Upper lobe of left lung (tissue), 6 donors: ENCODE results near the gene SCO1. TPM values are rescaled to one million over a fixed set of nuclear protein-coding genes. Genes with fewer than 3 reads are reported as not detected.

Source experiments
- ATAC-seq, 2 donors: fragments of 200-7000 bp; cut with Tn5 transposase; one replicate each; pipeline ENCODE4 v1.9.1; 2022; ENCODE audit warnings: mild to moderate bottlenecking in 2 of 2, moderate library complexity in 2 of 2; ENCODE audit not compliant: low FRiP score in 2 of 2
- DNase-seq, 2 donors: peaks; one replicate each; pipeline ENCODE4 v3.0.0-alpha.2; 2019 to 2020
- H3K27ac ChIP-seq, 4 donors: fragments of 200-600 bp; sonication (generic); one replicate each; pipeline ENCODE4 v1.5.1; 2016 to 2019
- H3K27me3 ChIP-seq, 4 donors: fragments of 200-600 bp; sonication (generic); one replicate each; pipeline ENCODE4 v1.5.1; 2017 to 2019
- H3K36me3 ChIP-seq, 4 donors: fragments of 200-600 bp; sonication (generic); one replicate each; pipeline ENCODE4 v1.5.1; 2016 to 2019
- H3K4me1 ChIP-seq, 4 donors: fragments of 200-600 bp; sonication (generic); one replicate each; pipeline ENCODE4 v1.5.1; 2018 to 2019
- H3K4me3 ChIP-seq, 4 donors: fragments of 200-600 bp; sonication (generic); one replicate each; pipeline ENCODE4 v1.5.1; 2017 to 2019; ENCODE audit warnings: mild to moderate bottlenecking in 2 of 4, moderate library complexity in 1 of 4
- H3K9me3 ChIP-seq, 4 donors: fragments of 200-600 bp; sonication (generic); one replicate each; pipeline ENCODE4 v1.5.1; 2018 to 2019
- EP300 ChIP-seq, 4 donors: sonication (generic); formaldehyde crosslinking; IDR thresholded peaks; one replicate each; pipeline ENCODE4 v1.5.1; 2017; ENCODE audit warnings: antibody characterized with exemption in 4 of 4, control low read depth in 2 of 4
- POLR2A ChIP-seq, 4 donors: fragments of 450-650 bp; IDR thresholded peaks; one replicate each; pipeline ENCODE4 v1.5.1; 2016 to 2017; ENCODE audit warnings: antibody characterized with exemption in 4 of 4, mild to moderate bottlenecking in 2 of 4
- POLR2AphosphoS5 ChIP-seq, 2 donors: sonication (generic); formaldehyde crosslinking; IDR thresholded peaks; one replicate each; pipeline ENCODE4 v1.5.1; 2017; ENCODE audit warnings: antibody characterized with exemption in 2 of 2
- WGBS, 2 donors: methylation state at CpG; one replicate each; pipeline ENCODE4 v1.1.5; 2017 to 2018; 5-methylcytosine and 5-hydroxymethylcytosine counted together
- total RNA-seq, 6 donors: library from RNA; depleted of rRNA in 4 of 6; stranded (reverse); fragments of >200 nt in 4 of 6; gene quantifications; one replicate each; pipeline versions ENCODE4 v1.1.0 to v1.2.1, GENCODE V29; 2016 to 2021
- TF ChIP-seq, protein P1 (sequence below), 6 experiments: fragments of 450-650 bp in 4 of 6; fragments of 200-600 bp in 2 of 6; sonication (generic) in 2 of 6; IDR thresholded peaks; one replicate each; pipeline ENCODE4 v1.5.1; 2016 to 2019; ENCODE audit warnings: antibody characterized with exemption in 6 of 6
- donor health status: DM: no; HTN: no; CAD: no; lungs with moderate emphysema.
- donor health status: DM: no; HTN: yes; CAD: no; lungs with severe emphysema.

The SCO1 gene
- 10 to 100 TPM in 5 of 6 donors, 1 to 10 TPM in 1; 5.5 to 23.8 (median 17.4) TPM for total RNA-seq

DNA sequence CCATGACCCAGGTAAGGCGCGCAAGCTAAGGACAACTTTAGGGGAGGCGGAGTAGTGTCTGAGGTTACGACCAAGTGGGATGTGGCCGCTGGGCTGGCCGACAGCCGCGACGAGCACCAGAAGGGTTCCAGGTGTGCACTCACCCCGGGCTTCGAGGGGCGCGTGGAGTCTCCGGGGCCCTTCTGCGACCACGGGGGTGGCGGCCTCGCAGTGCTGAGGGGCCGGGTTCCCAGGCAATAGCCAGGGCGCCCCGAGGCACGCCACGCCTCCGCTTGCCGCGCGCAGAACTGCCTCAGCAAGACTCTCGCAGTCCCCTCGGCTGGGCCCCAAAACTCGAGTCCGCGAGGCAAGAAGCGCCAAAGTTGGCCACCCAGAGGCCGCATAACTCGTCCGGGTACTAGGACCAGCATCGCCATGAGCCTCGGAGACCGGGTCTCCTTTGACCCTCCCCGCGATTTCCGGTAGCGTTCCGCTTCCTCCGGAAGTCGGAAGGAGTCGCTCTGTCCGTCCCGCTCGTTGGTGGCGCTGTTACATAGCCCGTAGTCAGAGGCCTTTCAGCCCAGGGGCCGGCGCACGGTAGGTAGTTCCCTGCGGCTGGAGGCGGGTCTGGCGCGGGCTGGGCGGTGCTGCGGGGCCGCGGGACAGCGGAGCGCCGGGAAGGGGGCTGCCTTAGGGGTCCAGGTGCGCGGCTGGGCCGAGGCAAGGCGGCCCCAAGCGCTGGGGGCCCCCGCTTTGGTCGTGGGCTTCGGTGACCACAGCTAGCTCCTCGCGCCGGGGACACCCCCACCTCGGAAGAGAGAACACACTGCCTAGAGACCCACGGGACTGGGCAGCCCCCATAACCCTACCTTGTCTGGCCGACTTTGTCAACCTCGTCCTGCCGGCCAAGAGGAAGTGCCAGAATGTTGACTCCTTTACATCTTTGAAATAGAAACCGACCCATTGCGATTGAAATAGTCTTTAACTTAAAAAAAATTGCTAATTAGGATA is at the start of gene SCO1, which contains the start of gene ADPRM:
Gene SCO1 (minus strand): TSS at position 442 of the 990 bp plus-strand sequence. CDS start 26 bp downstream, at position 416.
Gene ADPRM (plus strand): TSS at position 503 of the 990 bp plus-strand sequence. CDS start 7,333 bp downstream, outside the sequence.
- ATAC-seq: peak; percentile 99
- peaks cover 16 to 32% (median 17%) of the 10 kb centered on the region in 4 donors for H3K4me1 ChIP-seq

DNA sequence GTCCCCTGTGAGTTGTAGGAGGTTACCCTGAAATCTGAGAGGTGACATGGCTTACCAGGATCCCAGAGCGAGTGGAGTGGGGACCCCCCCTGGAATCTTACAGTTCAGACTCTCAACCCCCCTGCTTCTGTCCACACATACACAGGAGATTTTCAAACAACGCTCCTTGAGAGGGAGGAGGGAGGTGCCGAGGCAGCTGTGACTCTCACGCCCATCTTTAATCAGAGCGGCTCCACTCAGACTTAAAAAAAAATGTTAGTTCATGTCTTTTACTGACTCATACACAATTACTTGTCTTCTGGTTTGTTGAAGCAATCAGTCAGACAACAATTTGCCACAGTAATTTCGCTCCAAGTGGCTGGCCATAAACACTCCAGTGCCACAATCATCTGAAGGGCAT is 47.9 kb upstream of the SCO1 start:
- H3K27ac ChIP-seq: no peak overlapping the region
- no peaks in the 10 kb centered on the region for H3K4me1 ChIP-seq
- WGBS, 2 donors: 51 to 75% methylated on average over 6 of the region's 6 CpGs
- no peak overlapping the region for H3K4me3 ChIP-seq
- H3K9me3 ChIP-seq: no peaks in the 10 kb centered on the region
- no peaks in the 10 kb centered on the region for H3K27me3 ChIP-seq
- ATAC-seq: peak in 1 of 2 donors; percentile 74
- no peak for DNase-seq
- H3K36me3 ChIP-seq: no peaks in the 10 kb centered on the region
- TF ChIP-seq, protein P1, sequence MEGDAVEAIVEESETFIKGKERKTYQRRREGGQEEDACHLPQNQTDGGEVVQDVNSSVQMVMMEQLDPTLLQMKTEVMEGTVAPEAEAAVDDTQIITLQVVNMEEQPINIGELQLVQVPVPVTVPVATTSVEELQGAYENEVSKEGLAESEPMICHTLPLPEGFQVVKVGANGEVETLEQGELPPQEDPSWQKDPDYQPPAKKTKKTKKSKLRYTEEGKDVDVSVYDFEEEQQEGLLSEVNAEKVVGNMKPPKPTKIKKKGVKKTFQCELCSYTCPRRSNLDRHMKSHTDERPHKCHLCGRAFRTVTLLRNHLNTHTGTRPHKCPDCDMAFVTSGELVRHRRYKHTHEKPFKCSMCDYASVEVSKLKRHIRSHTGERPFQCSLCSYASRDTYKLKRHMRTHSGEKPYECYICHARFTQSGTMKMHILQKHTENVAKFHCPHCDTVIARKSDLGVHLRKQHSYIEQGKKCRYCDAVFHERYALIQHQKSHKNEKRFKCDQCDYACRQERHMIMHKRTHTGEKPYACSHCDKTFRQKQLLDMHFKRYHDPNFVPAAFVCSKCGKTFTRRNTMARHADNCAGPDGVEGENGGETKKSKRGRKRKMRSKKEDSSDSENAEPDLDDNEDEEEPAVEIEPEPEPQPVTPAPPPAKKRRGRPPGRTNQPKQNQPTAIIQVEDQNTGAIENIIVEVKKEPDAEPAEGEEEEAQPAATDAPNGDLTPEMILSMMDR (IDR thresholded peaks at IDR 0.05): no peak
- TF ChIP-seq EP300 (IDR thresholded peaks at IDR 0.05) (no peak), POLR2A (IDR thresholded peaks at IDR 0.05) (no peak), POLR2AphosphoS5 (IDR thresholded peaks at IDR 0.05) (no peak)

More for the DNA sequence above, at the start of gene SCO1, which contains the start of gene ADPRM:
- TF ChIP-seq, protein P1 (IDR thresholded peaks at IDR 0.05): peak in 4 of 6 experiments; percentile 25 to 57 (median 46)
- peak in 1 of 4 donors; percentile 31 for TF ChIP-seq EP300 (IDR thresholded peaks at IDR 0.05)
- peak; percentile 94 to 96 for TF ChIP-seq POLR2AphosphoS5 (IDR thresholded peaks at IDR 0.05)
- TF ChIP-seq POLR2A (IDR thresholded peaks at IDR 0.05): peak in 3 of 4 donors; percentile 83 to 97 (median 92)
- Histone ChIP-seq H3K27ac (peak within 1 kb of the TSS; percentile 91 to 95 (median 94)), H3K9me3 (no peaks in the 10 kb centered on the region), H3K4me3 (peak within 1 kb of the TSS; percentile 84 to 97 (median 91)), H3K36me3 (peaks cover 0 to 27% (median 13%) of the 10 kb centered on the region in 4 donors), H3K27me3 (no peaks in the 10 kb centered on the region)
- 0% methylated on average over 8 to 35 of the region's 84 CpGs for WGBS, 2 donors
- DNase-seq: peak; percentile 95 to 97

DNA sequence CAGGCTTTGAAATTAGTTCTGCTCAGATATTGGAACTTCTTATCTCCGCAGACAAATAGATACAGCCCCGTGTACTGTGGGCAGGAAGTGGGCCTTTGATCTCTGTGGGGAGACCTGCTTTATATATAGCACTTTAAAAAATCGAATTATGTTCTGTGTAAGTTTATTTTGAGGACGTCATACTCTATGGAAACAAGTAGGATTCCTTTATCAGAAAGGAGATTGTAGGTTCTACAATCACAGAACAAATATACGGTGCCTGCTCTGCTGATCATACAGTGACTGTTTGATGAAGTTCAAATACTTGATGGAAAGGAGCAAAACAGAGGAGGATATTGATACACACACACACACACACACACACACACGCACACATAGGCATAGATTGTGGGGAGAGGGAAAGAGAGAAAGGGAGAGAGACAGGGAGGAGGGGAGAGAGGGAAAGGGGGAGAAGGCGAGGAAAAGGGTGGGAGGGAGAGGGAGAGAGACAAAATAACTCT is 47.2 kb upstream of the SCO1 start:
- DNase-seq: no peak
- no peak for ATAC-seq
- TF ChIP-seq POLR2AphosphoS5 (IDR thresholded peaks at IDR 0.05): no peak
- TF ChIP-seq, protein P1 (IDR thresholded peaks at IDR 0.05): no peak
- TF ChIP-seq EP300 (IDR thresholded peaks at IDR 0.05): no peak
- TF ChIP-seq POLR2A (IDR thresholded peaks at IDR 0.05): no peak
- no peaks in the 10 kb centered on the region for H3K36me3 ChIP-seq
- H3K4me3 ChIP-seq: no peak overlapping the region
- no peaks in the 10 kb centered on the region for H3K9me3 ChIP-seq
- no peak overlapping the region for H3K27ac ChIP-seq
- WGBS, 2 donors: 45 to 48% methylated on average over 7 of the region's 7 CpGs
- no peaks in the 10 kb centered on the region for H3K27me3 ChIP-seq
- H3K4me1 ChIP-seq: no peaks in the 10 kb centered on the region

DNA sequence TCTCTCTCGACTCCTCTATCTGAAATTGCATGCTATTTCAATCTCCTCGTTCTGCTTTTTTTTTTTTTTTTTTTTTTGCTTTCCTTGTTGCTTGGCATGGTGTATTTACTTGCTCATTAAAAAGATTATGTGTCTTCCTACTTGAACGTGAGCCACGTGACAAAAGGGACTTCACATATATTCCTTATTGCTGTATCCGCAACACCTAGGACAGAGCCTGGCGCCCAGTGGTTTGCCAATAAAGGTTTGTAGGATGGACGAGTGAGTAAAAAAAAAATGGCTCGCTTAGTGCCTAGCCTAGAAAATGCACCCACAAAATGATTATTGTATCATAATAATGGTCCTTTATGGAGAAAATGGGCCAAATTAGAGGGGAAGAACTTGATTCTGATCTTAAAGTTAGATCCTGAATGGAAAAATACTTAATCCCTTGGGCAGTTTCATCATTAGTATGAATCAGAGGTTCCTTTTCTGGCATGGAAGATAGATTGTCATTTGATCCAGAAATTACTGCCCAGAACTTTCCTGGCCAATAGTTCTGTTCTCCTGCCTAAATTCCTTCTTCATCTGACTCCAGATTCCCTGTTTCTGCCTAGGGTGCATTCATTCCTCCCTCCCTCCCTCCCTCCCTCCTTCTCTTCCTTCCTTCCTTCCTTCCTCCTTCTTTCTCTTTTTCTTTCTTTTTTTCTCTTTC is 46.1 kb upstream of the SCO1 start:
- Histone ChIP-seq H3K4me1 (no peaks in the 10 kb centered on the region), H3K27me3 (no peaks in the 10 kb centered on the region), H3K4me3 (no peak overlapping the region), H3K9me3 (no peaks in the 10 kb centered on the region), H3K36me3 (no peaks in the 10 kb centered on the region), H3K27ac (no peak overlapping the region)
- DNase-seq (no peak), ATAC-seq (peak in 1 of 2 donors; percentile 72)
- WGBS, 2 donors: 77 to 85% methylated on average over 8 of the region's 8 CpGs
- TF ChIP-seq POLR2A (IDR thresholded peaks at IDR 0.05) (no peak), POLR2AphosphoS5 (IDR thresholded peaks at IDR 0.05) (no peak), EP300 (IDR thresholded peaks at IDR 0.05) (no peak)
- TF ChIP-seq, protein P1 (IDR thresholded peaks at IDR 0.05): no peak
